Left lung (tissue), 10 donors: Measurements from ENCODE around the gene IFNA13. TPM values are rescaled to one million over a fixed set of nuclear protein-coding genes. Genes with fewer than 3 reads are reported as not detected.

Experiments
- ATAC-seq: fragments of 200-7000 bp; cut with Tn5 transposase; one replicate; pipeline ENCODE4 v1.9.1; 2020; ENCODE audit warnings: moderate library complexity
- DNase-seq, 4 donors: peaks; one replicate each; pipeline ENCODE4 v3.0.0-alpha.2; 2013 to 2020
- H3K27ac ChIP-seq, 2 donors: fragments of 200-600 bp; sonication (generic) in 1 of 2; one replicate each; pipeline versions ENCODE4 v1.5.0 to v1.8.0; 2020 to 2021
- H3K27me3 ChIP-seq, 2 donors: fragments of 200-600 bp; sonication (generic) in 1 of 2; one replicate each; pipeline versions ENCODE4 v1.5.0 to v1.8.0; 2020 to 2021
- H3K36me3 ChIP-seq, 2 donors: fragments of 200-600 bp; sonication (generic) in 1 of 2; one replicate each; pipeline versions ENCODE4 v1.5.0 to v1.8.0; 2020 to 2021
- H3K4me1 ChIP-seq, 2 donors: fragments of 200-600 bp; one replicate each; pipeline ENCODE4 v1.8.0; 2021
- H3K4me3 ChIP-seq, 2 donors: fragments of 200-600 bp; sonication (generic) in 1 of 2; one replicate each; pipeline versions ENCODE4 v1.5.0 to v1.8.0; 2020 to 2021; ENCODE audit warnings: mild to moderate bottlenecking in 1 of 2
- H3K9me3 ChIP-seq, 2 donors: fragments of 200-600 bp; sonication (generic) in 1 of 2; one replicate each; pipeline versions ENCODE4 v1.5.0 to v1.8.0; 2020 to 2021
- intact Hi-C, 2 donors: fragments of 100-400 bp; cut with DNase I; formaldehyde crosslinking; loops; one replicate each; pipeline versions ENCODE4 v1.11.2 to v1.14.2; 2022
- polyA plus RNA-seq, 6 donors: library from polyadenylated mRNA; unstranded; fragments of 120-200 nt; gene quantifications; one replicate each; pipeline ENCODE4 v1.2.1, GENCODE V29; 2013; ENCODE audit not compliant: insufficient read length in 6 of 6
- total RNA-seq, 2 donors: library from RNA; stranded (reverse); fragmentation: NEBNext Ultra II Directional; extraction: Animal tissue kit (Norgen Biotek cat#: 25700); gene quantifications; one replicate each; pipeline ENCODE4 v1.2.1, GENCODE V29; 2021
- TF ChIP-seq, protein P1 (sequence below), 2 donors: fragments of 200-600 bp; sonication (generic) in 1 of 2; IDR thresholded peaks; one replicate each; pipeline versions ENCODE4 v1.5.0 to v1.8.0; 2021; ENCODE audit warnings: antibody characterized with exemption in 2 of 2
- donor health status: DM: no; HTN: yes; CAD: no.
- donor health status: DM: no; HTN: no; CAD: no.

Gene IFNA13
- total and polyA plus RNA-seq, 8 donors: 0.14 TPM; not detected in 7

DNA sequence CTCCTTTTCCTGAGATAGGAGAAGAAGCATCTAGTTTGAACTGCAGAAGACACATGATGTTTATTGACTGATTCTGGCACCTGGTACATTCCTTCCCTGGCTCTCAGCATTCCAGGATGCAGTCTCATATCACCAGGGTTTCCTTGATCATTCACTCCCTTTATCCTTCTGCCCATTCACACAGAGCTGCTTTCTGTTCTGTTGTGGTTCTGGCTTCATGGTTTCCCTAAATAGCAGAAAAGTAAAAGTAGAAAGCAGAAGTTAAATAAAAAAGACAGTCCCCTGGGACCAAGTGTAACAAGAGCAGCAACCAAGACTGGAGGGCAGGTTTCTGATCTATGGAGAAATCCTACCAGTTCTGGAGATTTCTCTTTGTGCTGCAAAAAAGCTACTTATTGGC, 44.2 kb upstream of the IFNA13 start:
- Histone ChIP-seq H3K9me3 (no peaks in the 10 kb centered on the region), H3K4me1 (no peaks in the 10 kb centered on the region), H3K27ac (no peak overlapping the region), H3K4me3 (no peak overlapping the region), H3K27me3 (no peaks in the 10 kb centered on the region), H3K36me3 (no peaks in the 10 kb centered on the region)
- TF ChIP-seq, protein P1, sequence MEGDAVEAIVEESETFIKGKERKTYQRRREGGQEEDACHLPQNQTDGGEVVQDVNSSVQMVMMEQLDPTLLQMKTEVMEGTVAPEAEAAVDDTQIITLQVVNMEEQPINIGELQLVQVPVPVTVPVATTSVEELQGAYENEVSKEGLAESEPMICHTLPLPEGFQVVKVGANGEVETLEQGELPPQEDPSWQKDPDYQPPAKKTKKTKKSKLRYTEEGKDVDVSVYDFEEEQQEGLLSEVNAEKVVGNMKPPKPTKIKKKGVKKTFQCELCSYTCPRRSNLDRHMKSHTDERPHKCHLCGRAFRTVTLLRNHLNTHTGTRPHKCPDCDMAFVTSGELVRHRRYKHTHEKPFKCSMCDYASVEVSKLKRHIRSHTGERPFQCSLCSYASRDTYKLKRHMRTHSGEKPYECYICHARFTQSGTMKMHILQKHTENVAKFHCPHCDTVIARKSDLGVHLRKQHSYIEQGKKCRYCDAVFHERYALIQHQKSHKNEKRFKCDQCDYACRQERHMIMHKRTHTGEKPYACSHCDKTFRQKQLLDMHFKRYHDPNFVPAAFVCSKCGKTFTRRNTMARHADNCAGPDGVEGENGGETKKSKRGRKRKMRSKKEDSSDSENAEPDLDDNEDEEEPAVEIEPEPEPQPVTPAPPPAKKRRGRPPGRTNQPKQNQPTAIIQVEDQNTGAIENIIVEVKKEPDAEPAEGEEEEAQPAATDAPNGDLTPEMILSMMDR (IDR thresholded peaks at IDR 0.05): no peak
- intact Hi-C loops: no loop called here
- ATAC-seq (no peak), DNase-seq (no peak)

DNA sequence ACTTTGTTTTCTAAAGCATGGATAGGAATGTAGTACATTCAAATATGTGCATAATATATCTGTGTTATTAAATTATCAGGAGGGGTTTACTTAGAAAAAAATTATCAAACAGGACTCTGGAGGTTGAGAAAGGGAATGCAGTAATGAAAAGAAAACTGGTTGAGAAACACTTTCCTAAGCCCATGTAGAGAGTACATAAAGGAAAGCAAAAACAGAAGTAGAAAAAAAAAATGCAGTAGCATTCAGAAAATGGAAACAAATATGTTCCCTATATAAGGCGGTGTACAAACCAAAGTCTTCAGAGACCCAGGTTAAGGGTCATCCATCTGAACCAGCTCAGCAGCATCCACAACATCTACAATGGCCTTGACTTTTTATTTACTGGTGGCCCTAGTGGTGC, 41.0 kb upstream of the IFNA13 start, which contains the start of gene IFNA8:
Gene IFNA8, plus strand, starts transcription at position 301 of the 400 bp plus-strand sequence. Its CDS starts 60 bp downstream, at position 361.
- no peaks in the 10 kb centered on the region for H3K4me1 ChIP-seq
- no peak for ATAC-seq
- DNase-seq: no peak
- no peaks in the 10 kb centered on the region for H3K36me3 ChIP-seq
- H3K4me3 ChIP-seq: no peak within 1 kb of the TSS
- intact Hi-C loops: no loop called here
- peaks cover 0 to 5% of the 10 kb centered on the region in 2 donors for H3K27me3 ChIP-seq
- TF ChIP-seq, protein P1 (IDR thresholded peaks at IDR 0.05): no peak
- no peak within 1 kb of the TSS for H3K27ac ChIP-seq
- H3K9me3 ChIP-seq: no peaks in the 10 kb centered on the region

DNA sequence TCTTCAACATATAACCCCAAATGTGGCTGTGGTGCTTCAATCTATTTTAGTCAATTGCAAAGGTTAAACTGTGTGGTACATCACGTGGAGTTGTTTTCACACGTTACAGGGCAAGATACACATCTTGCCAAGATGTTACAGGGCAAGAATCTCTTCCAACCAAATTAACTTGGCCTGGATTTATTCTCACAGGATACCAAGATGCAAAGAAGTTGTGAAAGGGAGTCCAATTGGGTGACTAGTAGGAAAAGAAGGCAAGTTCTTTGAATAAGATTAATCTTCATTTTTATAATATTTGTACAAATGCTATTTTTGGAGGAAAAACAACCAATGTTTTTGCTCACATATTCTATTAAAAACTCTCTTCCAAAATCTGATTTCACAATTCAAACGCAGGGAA, 36.3 kb upstream of the IFNA13 start:
- no peaks in the 10 kb centered on the region for H3K36me3 ChIP-seq
- no peak overlapping the region for H3K27ac ChIP-seq
- TF ChIP-seq, protein P1 (IDR thresholded peaks at IDR 0.05): no peak
- H3K27me3 ChIP-seq: peaks cover 24 to 50% of the 10 kb centered on the region in 2 donors
- intact Hi-C loops: no loop called here
- ATAC-seq (no peak), DNase-seq (no peak)
- peaks cover 7 to 8% of the 10 kb centered on the region in 2 donors for H3K4me1 ChIP-seq
- no peak overlapping the region for H3K4me3 ChIP-seq
- H3K9me3 ChIP-seq: no peaks in the 10 kb centered on the region

DNA sequence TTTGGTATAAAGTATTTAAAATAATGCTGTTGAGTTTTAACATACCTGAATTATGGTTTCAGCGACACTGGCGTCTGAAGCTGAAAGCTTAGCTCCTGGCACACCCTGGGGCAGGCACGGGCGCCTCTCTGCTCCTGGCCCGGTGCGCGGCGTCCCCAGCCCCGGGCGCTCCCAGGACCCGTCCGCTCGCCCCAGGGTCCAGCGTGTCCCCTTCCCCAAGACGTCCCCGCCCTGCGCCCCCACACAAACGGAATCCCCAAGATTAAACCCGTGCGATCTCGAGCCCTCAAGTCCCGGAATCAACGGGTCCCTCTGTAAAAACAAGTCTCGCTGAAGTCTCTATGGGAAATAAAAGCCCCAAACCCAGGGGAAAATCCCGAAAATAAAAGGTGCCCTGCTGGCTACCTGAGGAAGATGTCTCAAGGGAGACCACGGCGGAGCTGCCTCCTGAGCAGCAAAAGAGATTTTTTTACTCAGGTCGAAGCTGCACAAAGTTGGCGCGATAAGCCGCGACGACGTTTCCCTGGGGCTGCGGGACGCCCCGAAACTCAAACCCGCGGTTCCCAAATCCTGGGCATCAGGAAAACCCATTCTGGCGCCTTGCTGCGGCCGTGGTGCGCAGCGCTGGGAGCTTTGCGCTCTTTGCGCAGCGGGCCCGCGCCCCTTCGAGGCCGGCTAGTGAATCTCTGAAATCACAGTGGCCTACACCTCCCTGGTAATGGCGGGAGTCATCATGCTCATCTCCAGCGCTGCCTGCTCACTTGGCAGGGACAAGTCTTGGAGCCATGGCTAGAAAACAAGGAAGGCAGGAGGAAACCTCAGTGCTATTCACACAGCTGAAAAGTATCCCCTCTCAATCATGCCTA, 34.8 kb upstream of the IFNA13 start:
- no peak overlapping the region for H3K4me3 ChIP-seq
- peaks cover 25 to 54% of the 10 kb centered on the region in 2 donors for H3K27me3 ChIP-seq
- H3K4me1 ChIP-seq: peaks cover 7 to 8% of the 10 kb centered on the region in 2 donors
- intact Hi-C loops: no loop called here
- no peaks in the 10 kb centered on the region for H3K36me3 ChIP-seq
- DNase-seq: peak in 1 of 4 donors; percentile 72
- TF ChIP-seq, protein P1 (IDR thresholded peaks at IDR 0.05): no peak
- H3K27ac ChIP-seq: no peak overlapping the region
- H3K9me3 ChIP-seq: no peaks in the 10 kb centered on the region
- ATAC-seq: peak; percentile 36

DNA sequence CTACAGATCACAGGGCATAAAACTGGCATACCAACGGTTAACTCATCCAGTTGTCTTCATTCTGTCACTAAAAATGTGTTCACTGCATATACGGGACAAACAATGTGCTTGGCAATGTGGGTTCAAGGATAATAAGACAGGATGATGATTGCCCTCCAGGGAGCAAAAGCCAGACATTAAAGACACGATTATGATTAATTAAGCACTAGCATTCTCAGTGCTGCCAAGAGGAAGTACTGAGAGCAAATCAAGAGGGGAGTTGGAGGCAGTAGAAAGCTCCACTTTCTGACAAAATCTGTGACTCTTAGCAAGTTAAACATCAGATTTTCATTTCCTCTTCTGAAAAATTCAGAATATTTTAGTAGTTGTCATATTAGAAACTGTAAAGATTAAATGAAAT, 32.1 kb upstream of the IFNA13 start:
- intact Hi-C loops: loop anchor here in 1 of 2 donors (10.0 kb wide), 1 partner anchor 85 kb away; no protein-coding TSS in a partner anchor
- Histone ChIP-seq H3K4me3 (no peak overlapping the region), H3K27me3 (peaks cover 44 to 80% of the 10 kb centered on the region in 2 donors), H3K4me1 (peaks cover 8 to 14% of the 10 kb centered on the region in 2 donors), H3K27ac (no peak overlapping the region), H3K36me3 (no peaks in the 10 kb centered on the region), H3K9me3 (no peaks in the 10 kb centered on the region)
- ATAC-seq (no peak), DNase-seq (no peak)
- TF ChIP-seq, protein P1 (IDR thresholded peaks at IDR 0.05): no peak
